GM06990 (cell line): ENCODE measurements around the gene SEL1L3.

Experiments used
- DNase-seq: peaks from one replicate; pipeline ENCODE4 v3.0.0-alpha.2; 2011; ENCODE audit not compliant: insufficient read length; ENCODE audit errors: extremely low read depth
- H3K27me3 ChIP-seq: replicated peaks from 2 replicates; pipeline ENCODE4 v1.6.0; 2011; ENCODE audit warnings: low read length; ENCODE audit not compliant: control insufficient read depth, insufficient read depth
- H3K36me3 ChIP-seq: 2 replicates; pipeline ENCODE4 v1.5.1; 2011; ENCODE audit warnings: low read length; ENCODE audit not compliant: control insufficient read depth, insufficient read depth
- H3K4me3 ChIP-seq: replicated peaks from 2 replicates; pipeline ENCODE4 v1.5.1; 2011; ENCODE audit warnings: low read depth, mild to moderate bottlenecking, control low read depth, low read length
- CTCF ChIP-seq: IDR thresholded peaks from 2 replicates; pipeline ENCODE4 v1.5.1; 2011; ENCODE audit warnings: low read length, control low read depth, mild to moderate bottlenecking, inconsistent platforms; ENCODE audit not compliant: insufficient read depth, poor library complexity, severe bottlenecking

The SEL1L3 gene

GRCh38 chr4:25759101-25759500 lies 103.7 kb downstream of the SEL1L3 start:
- DNase-seq: no peak
- TF ChIP-seq CTCF: no peak
- Histone ChIP-seq H3K27me3 (no peaks in the 10 kb centered on the region), H3K36me3 (no peaks in the 10 kb centered on the region; the same call in 1 of the 2 replicates), H3K4me3 (no peak overlapping the region)

- no peak for TF ChIP-seq CTCF
- no peaks in the 10 kb centered on the region; the same call in 1 of the 2 replicates for H3K36me3 ChIP-seq
- no peak overlapping the region for H3K4me3 ChIP-seq
- DNase-seq: no peak
- H3K27me3 ChIP-seq: no peaks in the 10 kb centered on the region
These were observed 105.3 kb downstream of the SEL1L3 start for GRCh38 chr4:25757452-25757851.

GRCh38 chr4:25756503-25756902 lies 106.3 kb downstream of the SEL1L3 start:
- H3K4me3 ChIP-seq: no peak overlapping the region
- no peaks in the 10 kb centered on the region for H3K27me3 ChIP-seq
- no peak for TF ChIP-seq CTCF
- H3K36me3 ChIP-seq: no peaks in the 10 kb centered on the region; the same call in 1 of the 2 replicates
- DNase-seq: no peak

- Histone ChIP-seq H3K27me3 (no peaks in the 10 kb centered on the region), H3K4me3 (no peak overlapping the region), H3K36me3 (no peaks in the 10 kb centered on the region; the same call in 1 of the 2 replicates)
- TF ChIP-seq CTCF: no peak
- DNase-seq: no peak
These were observed 106.9 kb downstream of the SEL1L3 start for GRCh38 chr4:25755911-25756310.

- H3K27me3 ChIP-seq: no peaks in the 10 kb centered on the region
- no peaks in the 10 kb centered on the region; the same call in 1 of the 2 replicates for H3K36me3 ChIP-seq
- H3K4me3 ChIP-seq: no peak overlapping the region
- no peak for TF ChIP-seq CTCF
- DNase-seq: no peak
These were observed 109.5 kb downstream of the SEL1L3 start for GRCh38 chr4:25753239-25753638.

GRCh38 chr4:25750874-25751273 lies 111.9 kb downstream of the SEL1L3 start:
- H3K36me3 ChIP-seq: no peaks in the 10 kb centered on the region; the same call in 1 of the 2 replicates
- no peak for TF ChIP-seq CTCF
- H3K4me3 ChIP-seq: no peak overlapping the region

More at GRCh38 chr4:25750874-25751273, 111.9 kb downstream of the SEL1L3 start:
- DNase-seq: no peak
- no peaks in the 10 kb centered on the region for H3K27me3 ChIP-seq
